GM19455 (cell line): ENCODE data around the gene ALKBH6.

Experiments
- ATAC-seq: cut with Tn5 transposase; IDR thresholded peaks from one replicate; pipeline ENCODE4 v1.9.1; 2021; ENCODE audit not compliant: unreplicated experiment

The ALKBH6 gene

DNA sequence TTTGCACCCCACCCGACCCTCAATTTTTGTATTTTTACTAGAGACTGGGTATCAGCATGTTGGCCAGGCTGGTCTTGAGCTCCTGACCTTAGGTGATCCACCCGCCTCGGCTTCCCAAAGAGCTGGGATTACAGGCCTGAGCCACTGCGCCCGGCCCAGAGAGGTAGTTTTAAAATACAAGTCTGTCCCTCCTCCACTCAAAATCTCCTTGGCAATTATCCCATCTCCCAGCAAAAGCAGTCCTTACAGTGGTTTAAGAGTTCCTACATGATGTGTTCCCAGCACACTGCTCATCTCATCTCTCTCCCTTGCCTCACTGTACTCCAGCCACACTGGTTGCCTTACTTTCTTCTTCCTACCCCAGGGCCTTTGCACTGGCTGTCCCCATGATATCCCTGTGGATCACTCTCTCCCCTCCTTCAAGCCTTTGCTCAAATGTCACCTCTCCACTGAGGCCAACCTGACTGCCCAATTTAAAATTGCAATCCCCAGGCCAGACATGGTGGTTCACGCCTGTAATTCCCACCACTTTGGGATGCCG is 53.5 kb downstream of the ALKBH6 start:
- no peak for ATAC-seq

DNA sequence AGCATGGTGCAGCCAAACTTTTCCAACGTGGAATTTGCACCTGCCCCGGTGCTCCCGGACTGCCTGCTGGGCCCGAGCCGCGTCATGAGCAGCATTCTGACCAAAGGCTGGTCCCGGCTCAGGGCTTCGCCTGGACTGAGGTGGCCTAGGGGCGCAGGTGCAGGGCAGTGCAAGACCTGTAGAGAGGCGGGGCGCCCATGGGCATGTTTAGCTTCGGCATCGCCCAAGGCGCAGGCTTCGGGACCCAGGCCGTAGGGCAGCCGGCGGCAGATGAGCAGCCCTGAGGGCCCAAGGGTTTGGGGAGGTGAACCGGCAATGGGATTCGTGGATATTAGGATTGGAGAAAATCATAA is 54.1 kb downstream of the ALKBH6 start:
- no peak for ATAC-seq
